ENCODE data around the gene TTBK1.

DNA sequence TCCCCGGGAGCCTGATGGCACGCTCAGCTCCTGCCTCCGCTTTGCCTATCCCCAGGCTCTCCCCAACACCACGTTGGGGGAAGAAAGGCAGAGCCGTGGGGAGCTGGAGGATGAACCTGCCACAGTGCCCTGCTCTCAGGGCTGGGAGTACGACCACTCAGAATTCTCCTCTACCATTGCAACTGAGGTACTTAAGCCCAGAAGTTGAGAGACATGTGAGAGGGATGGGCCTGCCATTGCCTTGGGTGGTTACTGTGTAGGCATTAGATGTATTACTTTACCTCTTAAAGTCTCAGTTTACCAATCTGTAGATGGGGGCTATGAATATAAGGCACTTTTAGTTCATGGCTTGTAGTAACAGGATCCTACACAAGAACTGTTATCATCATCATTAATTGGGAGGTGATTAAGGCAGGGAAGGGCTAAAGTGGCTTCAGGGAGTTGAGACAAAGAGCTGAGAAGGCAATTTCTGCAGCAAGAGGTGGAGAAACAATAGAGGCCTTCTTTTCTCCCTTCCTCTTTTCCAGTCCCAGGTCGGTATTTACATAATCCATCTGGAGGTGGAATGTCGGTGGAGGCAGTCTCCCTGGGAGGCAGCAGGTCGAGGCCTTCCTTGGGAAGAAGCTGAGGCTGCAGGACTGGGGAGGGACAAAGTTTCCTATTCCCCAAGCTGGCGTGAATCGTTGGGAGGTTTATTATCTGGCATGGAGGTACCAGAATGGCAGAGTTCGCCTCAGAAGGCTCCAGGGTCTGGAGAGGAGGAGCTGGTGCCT is 55.5 kb downstream of the TTBK1 start:
- TF ChIP-seq, protein P1, sequence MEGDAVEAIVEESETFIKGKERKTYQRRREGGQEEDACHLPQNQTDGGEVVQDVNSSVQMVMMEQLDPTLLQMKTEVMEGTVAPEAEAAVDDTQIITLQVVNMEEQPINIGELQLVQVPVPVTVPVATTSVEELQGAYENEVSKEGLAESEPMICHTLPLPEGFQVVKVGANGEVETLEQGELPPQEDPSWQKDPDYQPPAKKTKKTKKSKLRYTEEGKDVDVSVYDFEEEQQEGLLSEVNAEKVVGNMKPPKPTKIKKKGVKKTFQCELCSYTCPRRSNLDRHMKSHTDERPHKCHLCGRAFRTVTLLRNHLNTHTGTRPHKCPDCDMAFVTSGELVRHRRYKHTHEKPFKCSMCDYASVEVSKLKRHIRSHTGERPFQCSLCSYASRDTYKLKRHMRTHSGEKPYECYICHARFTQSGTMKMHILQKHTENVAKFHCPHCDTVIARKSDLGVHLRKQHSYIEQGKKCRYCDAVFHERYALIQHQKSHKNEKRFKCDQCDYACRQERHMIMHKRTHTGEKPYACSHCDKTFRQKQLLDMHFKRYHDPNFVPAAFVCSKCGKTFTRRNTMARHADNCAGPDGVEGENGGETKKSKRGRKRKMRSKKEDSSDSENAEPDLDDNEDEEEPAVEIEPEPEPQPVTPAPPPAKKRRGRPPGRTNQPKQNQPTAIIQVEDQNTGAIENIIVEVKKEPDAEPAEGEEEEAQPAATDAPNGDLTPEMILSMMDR (IDR thresholded peaks at IDR 0.05; ENCODE audit: low read depth, low read length) = no peak
- TF ChIP-seq EZH2phosphoT487 (IDR thresholded peaks at IDR 0.05; ENCODE audit: low read depth) = no peak

All from OCI-LY3 (cell line).